WTC11 (cell line): ENCODE results near the gene TCAP. TPM values are rescaled to one million over a fixed set of nuclear protein-coding genes. Genes with fewer than 3 reads are reported as not detected.
A peak's percentile ranks its signal among the peaks of the same experiment; 100 is the strongest.

Experiments used
- ARID4B ChIP-seq: sonication (generic); formaldehyde crosslinking; IDR thresholded peaks from 2 replicates; pipeline ENCODE4 v1.8.0; 2023; ENCODE audit warnings: missing genetic modification reagents, mild to moderate bottlenecking, borderline replicate concordance
- ATF2 ChIP-seq: sonication (generic); formaldehyde crosslinking; IDR thresholded peaks from 2 replicates; pipeline ENCODE4 v1.8.1; 2022; ENCODE audit warnings: low read depth, missing genetic modification reagents, borderline replicate concordance
- ATF3 ChIP-seq: sonication (generic); formaldehyde crosslinking; conservative IDR thresholded peaks from 2 replicates; pipeline ENCODE4 v1.8.1; 2022; ENCODE audit warnings: mild to moderate bottlenecking, missing genetic modification reagents
- CDX4 ChIP-seq: fragments of 250-450 bp; sonication (Bioruptor Pico); IDR thresholded peaks from 2 replicates; pipeline ENCODE4 v1.9.0; 2021; ENCODE audit warnings: moderate library complexity, mild to moderate bottlenecking, inconsistent platforms, borderline replicate concordance
- CTCF ChIP-seq: fragments of 200-600 bp; IDR thresholded peaks from 2 replicates; pipeline ENCODE4 v1.8.0; 2022; ENCODE audit warnings: antibody characterized with exemption
- E2F5 ChIP-seq: sonication (generic); formaldehyde crosslinking; IDR thresholded peaks from 2 replicates; pipeline ENCODE4 v1.8.1; 2022; ENCODE audit warnings: mild to moderate bottlenecking, moderate library complexity, missing genetic modification reagents
- GABPB1 ChIP-seq: sonication (generic); formaldehyde crosslinking; IDR thresholded peaks from 2 replicates; pipeline ENCODE4 v1.8.1; 2023; ENCODE audit warnings: mild to moderate bottlenecking, missing genetic modification reagents
- HMGA2 ChIP-seq: fragments of 250-450 bp; sonication (Bioruptor Pico); IDR thresholded peaks from 2 replicates; pipeline ENCODE4 v1.4.0; 2021; ENCODE audit warnings: mild to moderate bottlenecking, moderate library complexity
- JAZF1 ChIP-seq: fragments of 250-450 bp; sonication (Bioruptor Pico); IDR thresholded peaks from 2 replicates; pipeline ENCODE4 v1.9.0; 2021; ENCODE audit warnings: moderate library complexity, mild to moderate bottlenecking, inconsistent platforms
- JUN ChIP-seq: sonication (generic); formaldehyde crosslinking; IDR thresholded peaks from 2 replicates; pipeline ENCODE4 v1.8.0; 2023; ENCODE audit warnings: mild to moderate bottlenecking, missing genetic modification reagents
- KAT7 ChIP-seq: sonication (generic); formaldehyde crosslinking; IDR thresholded peaks from 2 replicates; pipeline ENCODE4 v1.8.1; 2023; ENCODE audit warnings: missing genetic modification reagents, mild to moderate bottlenecking, borderline replicate concordance
- MLX ChIP-seq: sonication (generic); formaldehyde crosslinking; IDR thresholded peaks from 2 replicates; pipeline ENCODE4 v1.8.1; 2023; ENCODE audit warnings: mild to moderate bottlenecking, missing genetic modification reagents, moderate library complexity
- NFYB ChIP-seq: sonication (generic); formaldehyde crosslinking; conservative IDR thresholded peaks from 2 replicates; pipeline ENCODE4 v1.8.0; 2022; ENCODE audit warnings: low read depth, missing genetic modification reagents
- PRDM15 ChIP-seq: sonication (generic); formaldehyde crosslinking; IDR thresholded peaks from 2 replicates; pipeline ENCODE4 v1.8.0; 2022; ENCODE audit warnings: missing genetic modification reagents
- PRRX2 ChIP-seq: fragments of 250-450 bp; sonication (Bioruptor Pico); IDR thresholded peaks from 2 replicates; pipeline ENCODE4 v1.8.0; 2021; ENCODE audit warnings: mild to moderate bottlenecking
- TEAD1 ChIP-seq: sonication (generic); formaldehyde crosslinking; IDR thresholded peaks from 2 replicates; pipeline ENCODE4 v1.8.0; 2022; ENCODE audit warnings: mild to moderate bottlenecking, missing genetic modification reagents
- TEAD4 ChIP-seq: sonication (generic); formaldehyde crosslinking; IDR thresholded peaks from 2 replicates; pipeline ENCODE4 v1.8.0; 2022; ENCODE audit warnings: mild to moderate bottlenecking, missing genetic modification reagents
- TP53 ChIP-seq: sonication (generic); formaldehyde crosslinking; IDR thresholded peaks from 2 replicates; pipeline ENCODE4 v1.8.1; 2023; ENCODE audit warnings: mild to moderate bottlenecking, missing genetic modification reagents
- ZNF138 ChIP-seq: sonication (generic); formaldehyde crosslinking; conservative IDR thresholded peaks from 2 replicates; pipeline ENCODE4 v1.8.1; 2022; ENCODE audit warnings: mild to moderate bottlenecking, moderate library complexity, missing genetic modification reagents
- ZNF317 ChIP-seq: sonication (generic); formaldehyde crosslinking; IDR thresholded peaks from 2 replicates; pipeline ENCODE4 v1.8.1; 2023; ENCODE audit warnings: low read depth, mild to moderate bottlenecking, moderate library complexity, missing genetic modification reagents, borderline replicate concordance
- ZNF396 ChIP-seq: fragments of 250-450 bp; sonication (Bioruptor Pico); IDR thresholded peaks from 2 replicates; pipeline ENCODE4 v1.8.0; 2021; ENCODE audit warnings: mild to moderate bottlenecking, moderate library complexity, borderline replicate concordance
- ZNF512 ChIP-seq: sonication (generic); formaldehyde crosslinking; IDR thresholded peaks from 2 replicates; pipeline ENCODE4 v1.8.1; 2022; ENCODE audit warnings: missing genetic modification reagents, borderline replicate concordance
- total RNA-seq: library from RNA; stranded (reverse); gene quantifications from 3 replicates; pipeline ENCODE4 v1.2.3, GENCODE V29; 2021

Gene TCAP
- total RNA-seq, 1 experiment from 2014 or later, result 2.9 TPM

GRCh38 chr17:39671651-39672521 lies 6.7 kb downstream of the TCAP start (continued):
- TF ChIP-seq ZNF512 (CRISPR knock-in tag) (no peak), JAZF1 (CRISPR knock-in tag) (no peak), GABPB1 (CRISPR knock-in tag) (0 out of 2 replicates have a peak, but pooled peaks have one; percentile 38), KAT7 (CRISPR knock-in tag) (0 out of 2 replicates have a peak, but pooled peaks have one; percentile 1), ATF2 (no peak), PRRX2 (CRISPR knock-in tag) (no peak), ATF3 (CRISPR knock-in tag) (no peak), CTCF (peak; percentile 61), TEAD4 (CRISPR knock-in tag) (no peak), HMGA2 (CRISPR knock-in tag) (no peak), ARID4B (CRISPR knock-in tag) (no peak), JUN (CRISPR knock-in tag) (no peak), ZNF317 (peak; percentile 71; the same call in 1 of the 2 replicates), E2F5 (no peak), NFYB (CRISPR knock-in tag) (no peak), PRDM15 (CRISPR knock-in tag) (no peak), TP53 (0 out of 2 replicates have a peak, but pooled peaks have one; percentile 63), MLX (CRISPR knock-in tag) (no peak), ZNF138 (no peak), CDX4 (CRISPR knock-in tag) (no peak), ZNF396 (no peak), TEAD1 (CRISPR knock-in tag) (no peak)
